Gastrocnemius medialis (tissue), 4 donors: ENCODE results near the gene LRRC10.

ENCODE experiments used
- POLR2A ChIP-seq, 2 donors: fragments of 450-650 bp; IDR thresholded peaks; one replicate each; pipeline ENCODE4 v1.6.1; 2017; ENCODE audit warnings: antibody characterized with exemption in 2 of 2, mild to moderate bottlenecking in 2 of 2, moderate library complexity in 2 of 2
- TF ChIP-seq, protein P1 (sequence below), 5 experiments: fragments of 450-650 bp in 3 of 5; fragments of 200-600 bp in 2 of 5; sonication (generic) in 2 of 5; IDR thresholded peaks in 4 of 5; conservative IDR thresholded peaks in 1 of 5; 1 replicate in 4 of 5; 2 replicates in 1 of 5; pipeline ENCODE4 v1.5.1; 2016 to 2019; ENCODE audit warnings: antibody characterized with exemption in 5 of 5, mild to moderate bottlenecking in 3 of 5, moderate library complexity in 3 of 5

DNA sequence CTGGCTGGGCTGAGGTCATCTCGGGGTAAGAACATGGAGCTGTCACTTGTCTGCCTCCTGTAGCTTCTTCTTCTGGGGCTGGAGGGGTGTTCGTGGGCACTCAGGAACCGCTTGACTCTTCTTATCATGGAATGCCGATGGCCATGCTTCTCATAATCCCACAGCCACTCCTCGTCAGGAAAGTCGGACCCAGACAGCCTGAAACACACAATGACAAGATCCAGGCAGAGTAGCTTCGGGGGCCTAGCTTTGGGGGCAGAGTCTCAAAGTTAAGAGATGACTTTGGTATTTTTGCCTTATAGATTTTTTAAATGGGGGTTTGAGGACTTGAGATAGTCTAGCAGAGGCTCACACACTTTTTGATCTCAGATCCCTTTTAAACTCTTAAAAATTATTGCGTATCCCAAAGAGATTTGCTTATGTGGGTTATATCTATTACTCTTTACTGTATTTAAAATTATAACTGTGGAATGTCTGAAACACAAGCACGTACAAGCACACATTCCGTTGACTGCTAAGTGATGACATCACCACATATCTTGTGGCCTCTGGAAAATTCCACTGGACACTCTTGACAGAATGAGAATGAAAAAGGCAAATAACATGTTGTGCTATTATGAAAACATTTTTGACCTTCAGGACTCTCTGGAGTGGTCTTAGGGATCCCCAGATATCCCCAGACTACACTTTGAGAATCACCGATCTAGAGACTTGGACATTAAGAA is 45.1 kb upstream of the LRRC10 start:
- TF ChIP-seq, protein P1, sequence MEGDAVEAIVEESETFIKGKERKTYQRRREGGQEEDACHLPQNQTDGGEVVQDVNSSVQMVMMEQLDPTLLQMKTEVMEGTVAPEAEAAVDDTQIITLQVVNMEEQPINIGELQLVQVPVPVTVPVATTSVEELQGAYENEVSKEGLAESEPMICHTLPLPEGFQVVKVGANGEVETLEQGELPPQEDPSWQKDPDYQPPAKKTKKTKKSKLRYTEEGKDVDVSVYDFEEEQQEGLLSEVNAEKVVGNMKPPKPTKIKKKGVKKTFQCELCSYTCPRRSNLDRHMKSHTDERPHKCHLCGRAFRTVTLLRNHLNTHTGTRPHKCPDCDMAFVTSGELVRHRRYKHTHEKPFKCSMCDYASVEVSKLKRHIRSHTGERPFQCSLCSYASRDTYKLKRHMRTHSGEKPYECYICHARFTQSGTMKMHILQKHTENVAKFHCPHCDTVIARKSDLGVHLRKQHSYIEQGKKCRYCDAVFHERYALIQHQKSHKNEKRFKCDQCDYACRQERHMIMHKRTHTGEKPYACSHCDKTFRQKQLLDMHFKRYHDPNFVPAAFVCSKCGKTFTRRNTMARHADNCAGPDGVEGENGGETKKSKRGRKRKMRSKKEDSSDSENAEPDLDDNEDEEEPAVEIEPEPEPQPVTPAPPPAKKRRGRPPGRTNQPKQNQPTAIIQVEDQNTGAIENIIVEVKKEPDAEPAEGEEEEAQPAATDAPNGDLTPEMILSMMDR (IDR thresholded peaks at IDR 0.05 in 4 of 5, conservative IDR thresholded peaks at IDR 0.05 in 1 of 5), result no peak
- no peak for TF ChIP-seq POLR2A (IDR thresholded peaks at IDR 0.05)
